22Rv1 (cell line): ENCODE results near the gene NFKBIB.

Experiments used
- CTCF ChIP-seq: fragments of 450-650 bp; IDR thresholded peaks from 2 replicates; pipeline ENCODE4 v1.5.1; 2017; ENCODE audit warnings: mild to moderate bottlenecking
- ZFX ChIP-seq: fragments of 450-650 bp; IDR thresholded peaks from 2 replicates; pipeline ENCODE4 v1.6.1; 2017; ENCODE audit warnings: antibody characterized with exemption, borderline replicate concordance

DNA sequence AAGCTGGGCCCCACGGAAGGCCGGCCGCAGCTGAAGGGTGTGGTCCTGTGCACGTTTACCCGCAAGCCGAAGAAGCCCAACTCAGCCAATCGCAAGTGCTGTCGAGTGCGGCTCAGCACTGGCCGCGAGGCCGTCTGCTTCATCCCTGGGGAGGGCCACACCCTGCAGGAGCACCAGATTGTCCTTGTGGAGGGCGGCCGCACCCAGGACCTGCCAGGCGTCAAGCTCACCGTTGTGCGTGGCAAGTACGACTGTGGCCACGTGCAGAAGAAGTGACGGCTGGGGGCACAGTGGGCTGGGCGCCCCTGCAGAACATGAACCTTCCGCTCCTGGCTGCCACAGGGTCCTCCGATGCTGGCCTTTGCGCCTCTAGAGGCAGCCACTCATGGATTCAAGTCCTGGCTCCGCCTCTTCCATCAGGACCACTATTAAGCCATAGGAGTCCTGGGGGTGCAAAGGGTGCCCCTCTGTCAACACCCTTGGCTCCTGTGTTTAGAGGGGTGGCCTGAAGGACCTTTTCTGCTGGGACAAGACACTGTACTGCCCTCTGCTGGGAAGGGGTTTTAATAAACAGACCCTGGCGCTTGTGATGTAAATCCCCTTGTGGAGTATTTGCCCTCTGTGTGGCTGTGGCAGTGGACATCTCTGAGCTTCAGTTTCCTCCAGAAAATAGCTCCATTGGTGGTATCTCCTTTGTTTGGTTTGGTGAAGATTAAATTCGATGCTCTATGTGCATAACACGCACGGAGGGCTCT, 32.8 kb downstream of the NFKBIB start:
- TF ChIP-seq CTCF, result peak; percentile 55
- no peak for TF ChIP-seq ZFX
